HepG2 (cell line): ENCODE measurements around the gene FCHO2. TPM values are rescaled to one million over a fixed set of nuclear protein-coding genes. Genes with fewer than 3 reads are reported as not detected.
"Not testable (repeated sequence)": the region's sequence is repeated elsewhere in the genome, so short reads cannot be mapped to it uniquely, and the experiment has no call there.

ENCODE experiments used
- ATAC-seq: fragments of 200-7000 bp; cut with Tn5 transposase; 3 replicates; pipeline ENCODE4 v1.9.1; 2020; ENCODE audit warnings: mild to moderate bottlenecking, moderate library complexity
- BruUV-seq: library from RNA; stranded (reverse); fragments of 400-500 nt; replicated peaks from 2 replicates; lab custom pipeline; 2021; lab: Mats Ljungman, UMichigan
- CTCF ChIA-PET: fragments of 300-600 bp; formaldehyde crosslinking; extraction: SDS; loops from one replicate; lab custom pipeline; 2021; ENCODE audit warnings: low total read pairs, inconsistent platforms, low intra/inter-chr PET ratio; lab: Yijun Ruan, JAX
- POLR2A ChIA-PET: fragments of 350-600 bp; sonication (Branson Sonifier 250); formaldehyde crosslinking; loops from one replicate; lab custom pipeline; 2020; ENCODE audit warnings: antibody characterized with exemption, inconsistent platforms; lab: Yijun Ruan, JAX
- DNase-seq: peaks from one replicate; pipeline ENCODE4 v3.0.0-alpha.2; 2015; ENCODE audit warnings: low spot score
- FAIRE-seq: peaks from 3 replicates; lab custom pipeline; 2011; peaks lifted over from hg19 to GRCh38; lab: Jason Lieb, UNC
- H2AFZ ChIP-seq: one replicate; pipeline ENCODE4 v1.6.1; 2011; ENCODE audit warnings: low read length, inconsistent platforms
- H3K27ac ChIP-seq: fragments of 300-600 bp; 3 replicates; pipeline ENCODE4 v1.8.0; 2011; ENCODE audit warnings: mixed run types, mild to moderate bottlenecking, mixed read lengths, low read length, inconsistent platforms; ENCODE audit not compliant: insufficient read depth; ENCODE audit errors: extremely low read length
- H3K27me3 ChIP-seq, 2 experiments: fragments of 200-600 bp in 1 of 2; 2 replicates in 1 of 2; 3 replicates in 1 of 2; pipeline versions ENCODE4 v1.6.0 to v1.8.0; 2011; ENCODE audit warnings: low read length in 2 of 2, mild to moderate bottlenecking in 2 of 2, moderate library complexity in 2 of 2, inconsistent platforms in 1 of 2; ENCODE audit not compliant: insufficient read depth in 2 of 2, control insufficient read depth in 1 of 2
- H3K36me3 ChIP-seq, 2 experiments: fragments of 200-600 bp in 1 of 2; replicated peaks in 1 of 2; 2 replicates in 1 of 2; 3 replicates in 1 of 2; pipeline versions ENCODE4 v1.5.1 to v1.8.0; 2011; ENCODE audit warnings: low read length in 2 of 2, inconsistent platforms in 1 of 2; ENCODE audit not compliant: insufficient read depth in 2 of 2, control insufficient read depth in 1 of 2
- H3K4me1 ChIP-seq: 2 replicates; pipeline ENCODE4 v1.5.1; 2012; ENCODE audit warnings: low read length, inconsistent platforms; ENCODE audit not compliant: insufficient read depth
- H3K4me2 ChIP-seq: 2 replicates; pipeline ENCODE4 v1.6.0; 2011; ENCODE audit warnings: low read depth, low read length, inconsistent platforms
- H3K4me3 ChIP-seq, 3 experiments: fragments of 200-600 bp in 1 of 3; sonication (generic), shearing (Covaris generic) in 1 of 3; replicated peaks in 1 of 3; 2 replicates each; pipeline ENCODE4 v1.5.1; 2011 to 2016; ENCODE audit warnings: low read length in 3 of 3, inconsistent platforms in 2 of 3, low read depth in 2 of 3, mild to moderate bottlenecking in 2 of 3, control low read depth in 1 of 3, mixed read lengths in 1 of 3; ENCODE audit not compliant: insufficient read depth in 1 of 3
- H3K79me2 ChIP-seq: one replicate; pipeline ENCODE4 v1.6.1; 2011; ENCODE audit warnings: low read length, inconsistent platforms; ENCODE audit not compliant: insufficient read depth
- H3K9ac ChIP-seq: 2 replicates; pipeline ENCODE4 v1.6.0; 2011; ENCODE audit warnings: mild to moderate bottlenecking, low read depth, low read length, inconsistent platforms; ENCODE audit not compliant: insufficient read depth
- H3K9me3 ChIP-seq: 2 replicates; pipeline ENCODE4 v1.5.1; 2012; ENCODE audit warnings: mild to moderate bottlenecking, low read length
- H4K20me1 ChIP-seq: 2 replicates; pipeline ENCODE4 v1.6.0; 2011; ENCODE audit warnings: inconsistent platforms, mild to moderate bottlenecking, low read length, moderate library complexity; ENCODE audit not compliant: insufficient read depth
- CREM ChIP-seq, 2 experiments: sonication (generic) in 1 of 2; formaldehyde crosslinking in 1 of 2; IDR thresholded peaks; 2 replicates each; pipeline versions ENCODE4 v1.4.0 to v1.6.1; 2016 to 2020; ENCODE audit warnings: antibody characterized with exemption in 1 of 2, mild to moderate bottlenecking in 1 of 2, missing genetic modification reagents in 1 of 2
- ERF ChIP-seq: IDR thresholded peaks from 2 replicates; pipeline ENCODE4 v1.6.1; 2018; ENCODE audit warnings: missing biosample characterization, missing genetic modification reagents
- FOXP1 ChIP-seq, 2 experiments: fragments of 450-650 bp in 1 of 2; IDR thresholded peaks; 2 replicates each; pipeline ENCODE4 v1.6.1; 2017 to 2018; ENCODE audit warnings: antibody characterized with exemption in 1 of 2
- RCOR2 ChIP-seq: IDR thresholded peaks from 2 replicates; pipeline ENCODE4 v1.6.1; 2016; ENCODE audit warnings: missing biosample characterization, missing genetic modification reagents
- ZNF614 ChIP-seq: IDR thresholded peaks from 2 replicates; pipeline ENCODE4 v1.6.1; 2018; ENCODE audit warnings: missing biosample characterization, missing genetic modification reagents, inconsistent platforms, borderline replicate concordance
- WGBS: methylation state at CpG from one replicate; pipeline ENCODE4 v1.1.6; 2017; ENCODE audit warnings: low lambda C conversion rate; 5-methylcytosine and 5-hydroxymethylcytosine counted together
- in situ Hi-C: cut with HindIII; loops from 2 replicates; pipeline ENCODE4 v1.10.0; 2017; ENCODE audit warnings: low pct_unique_long_range_greater_than_20kb; ENCODE audit not compliant: extremely low pct_ligation_motif_present
- intact Hi-C: fragments of 100-400 bp; cut with micrococcal nuclease; formaldehyde crosslinking; loops from one replicate; pipeline ENCODE4 v1.10.0; 2022; ENCODE audit not compliant: unreplicated experiment
- polyA plus RNA-seq, 8 experiments: library from polyadenylated mRNA; depleted of rRNA in 3 of 8; stranded (reverse) in 7 of 8; unstranded in 1 of 8; fragments of >200 nt; fragmentation: Illumina TruSeq in 4 of 8; extraction: Trizol in 4 of 8; gene quantifications; 2 replicates each; pipeline versions ENCODE4 v1.2.1 to v1.2.3, GENCODE V29; 2011 to 2016; ENCODE audit warnings: low read depth in 4 of 8, missing spikeins in 1 of 8, mixed read lengths in 1 of 8; ENCODE audit not compliant: insufficient read depth in 1 of 8
- total RNA-seq, 5 experiments: library from RNA; depleted of rRNA; stranded (reverse); fragments of >200 nt; fragmentation: Illumina TruSeq; extraction: Trizol; gene quantifications; 2 replicates each; pipeline ENCODE4 v1.2.3, GENCODE V29; 2016; ENCODE audit warnings: low read depth in 1 of 5
- TF ChIP-seq, protein P1 (sequence below): IDR thresholded peaks from 2 replicates; pipeline ENCODE4 v1.6.1; 2016; ENCODE audit warnings: low read depth, missing genetic modification reagents, missing compliant biosample characterization
- TF ChIP-seq, protein P2 (sequence below): sonication (generic); formaldehyde crosslinking; IDR thresholded peaks from 2 replicates; pipeline ENCODE4 v1.5.1; 2020; ENCODE audit warnings: mild to moderate bottlenecking, missing genetic modification reagents, borderline replicate concordance
- TF ChIP-seq, protein P3 (sequence below): sonication (generic); formaldehyde crosslinking; IDR thresholded peaks from 2 replicates; pipeline ENCODE4 v1.5.0; 2020; ENCODE audit warnings: missing genetic modification reagents

FCHO2 gene
- total and polyA plus RNA-seq, 2 of the 13 experiments (the other 11 are each of a cell fraction or from before 2014, with no cell fraction given): 11.6 to 17.3 TPM

DNA sequence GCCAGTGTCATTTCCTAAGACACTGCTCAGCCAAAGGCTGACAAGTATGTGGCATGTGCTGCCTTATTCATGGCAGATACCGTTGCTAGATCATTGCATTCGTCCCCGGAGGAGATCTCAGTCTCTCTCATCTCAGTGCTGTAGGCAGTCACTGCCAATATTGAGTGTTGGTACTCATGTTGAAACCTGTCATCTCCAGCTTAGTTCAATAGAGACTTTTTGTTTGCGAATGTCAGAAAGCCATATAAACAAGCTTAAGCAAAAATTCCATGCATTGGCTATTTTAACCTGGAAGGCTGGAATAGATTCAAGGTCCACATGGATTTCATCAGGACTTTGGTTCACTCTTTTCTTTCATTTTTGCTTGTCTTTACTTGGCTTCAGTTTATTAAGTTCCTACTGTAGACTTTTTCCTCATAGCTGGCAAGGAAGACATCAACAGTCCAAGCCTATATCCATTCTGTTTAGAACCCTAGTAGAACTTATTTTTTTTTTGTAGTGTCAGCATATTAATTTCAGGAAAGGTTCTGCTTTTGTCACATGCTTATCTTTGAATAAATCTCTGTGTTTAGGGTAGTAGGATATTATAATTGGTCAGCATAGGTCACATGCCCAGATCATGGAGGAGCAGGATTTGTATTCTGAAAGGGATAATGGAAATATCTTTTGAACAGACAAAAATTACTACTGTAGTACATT is 66.8 kb downstream of the FCHO2 start (continued):
- TF ChIP-seq, protein P1, sequence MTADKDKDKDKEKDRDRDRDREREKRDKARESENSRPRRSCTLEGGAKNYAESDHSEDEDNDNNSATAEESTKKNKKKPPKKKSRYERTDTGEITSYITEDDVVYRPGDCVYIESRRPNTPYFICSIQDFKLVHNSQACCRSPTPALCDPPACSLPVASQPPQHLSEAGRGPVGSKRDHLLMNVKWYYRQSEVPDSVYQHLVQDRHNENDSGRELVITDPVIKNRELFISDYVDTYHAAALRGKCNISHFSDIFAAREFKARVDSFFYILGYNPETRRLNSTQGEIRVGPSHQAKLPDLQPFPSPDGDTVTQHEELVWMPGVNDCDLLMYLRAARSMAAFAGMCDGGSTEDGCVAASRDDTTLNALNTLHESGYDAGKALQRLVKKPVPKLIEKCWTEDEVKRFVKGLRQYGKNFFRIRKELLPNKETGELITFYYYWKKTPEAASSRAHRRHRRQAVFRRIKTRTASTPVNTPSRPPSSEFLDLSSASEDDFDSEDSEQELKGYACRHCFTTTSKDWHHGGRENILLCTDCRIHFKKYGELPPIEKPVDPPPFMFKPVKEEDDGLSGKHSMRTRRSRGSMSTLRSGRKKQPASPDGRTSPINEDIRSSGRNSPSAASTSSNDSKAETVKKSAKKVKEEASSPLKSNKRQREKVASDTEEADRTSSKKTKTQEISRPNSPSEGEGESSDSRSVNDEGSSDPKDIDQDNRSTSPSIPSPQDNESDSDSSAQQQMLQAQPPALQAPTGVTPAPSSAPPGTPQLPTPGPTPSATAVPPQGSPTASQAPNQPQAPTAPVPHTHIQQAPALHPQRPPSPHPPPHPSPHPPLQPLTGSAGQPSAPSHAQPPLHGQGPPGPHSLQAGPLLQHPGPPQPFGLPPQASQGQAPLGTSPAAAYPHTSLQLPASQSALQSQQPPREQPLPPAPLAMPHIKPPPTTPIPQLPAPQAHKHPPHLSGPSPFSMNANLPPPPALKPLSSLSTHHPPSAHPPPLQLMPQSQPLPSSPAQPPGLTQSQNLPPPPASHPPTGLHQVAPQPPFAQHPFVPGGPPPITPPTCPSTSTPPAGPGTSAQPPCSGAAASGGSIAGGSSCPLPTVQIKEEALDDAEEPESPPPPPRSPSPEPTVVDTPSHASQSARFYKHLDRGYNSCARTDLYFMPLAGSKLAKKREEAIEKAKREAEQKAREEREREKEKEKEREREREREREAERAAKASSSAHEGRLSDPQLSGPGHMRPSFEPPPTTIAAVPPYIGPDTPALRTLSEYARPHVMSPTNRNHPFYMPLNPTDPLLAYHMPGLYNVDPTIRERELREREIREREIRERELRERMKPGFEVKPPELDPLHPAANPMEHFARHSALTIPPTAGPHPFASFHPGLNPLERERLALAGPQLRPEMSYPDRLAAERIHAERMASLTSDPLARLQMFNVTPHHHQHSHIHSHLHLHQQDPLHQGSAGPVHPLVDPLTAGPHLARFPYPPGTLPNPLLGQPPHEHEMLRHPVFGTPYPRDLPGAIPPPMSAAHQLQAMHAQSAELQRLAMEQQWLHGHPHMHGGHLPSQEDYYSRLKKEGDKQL (CRISPR knock-in tag): peak; percentile 39; the same call in 1 of the 2 replicates
- TF ChIP-seq ERF (CRISPR knock-in tag): peak; percentile 22; the same call in 1 of the 2 replicates
- 0 out of 2 replicates have a peak, but pooled peaks have one; percentile 37 for TF ChIP-seq RCOR2 (CRISPR knock-in tag)
- TF ChIP-seq, protein P2, sequence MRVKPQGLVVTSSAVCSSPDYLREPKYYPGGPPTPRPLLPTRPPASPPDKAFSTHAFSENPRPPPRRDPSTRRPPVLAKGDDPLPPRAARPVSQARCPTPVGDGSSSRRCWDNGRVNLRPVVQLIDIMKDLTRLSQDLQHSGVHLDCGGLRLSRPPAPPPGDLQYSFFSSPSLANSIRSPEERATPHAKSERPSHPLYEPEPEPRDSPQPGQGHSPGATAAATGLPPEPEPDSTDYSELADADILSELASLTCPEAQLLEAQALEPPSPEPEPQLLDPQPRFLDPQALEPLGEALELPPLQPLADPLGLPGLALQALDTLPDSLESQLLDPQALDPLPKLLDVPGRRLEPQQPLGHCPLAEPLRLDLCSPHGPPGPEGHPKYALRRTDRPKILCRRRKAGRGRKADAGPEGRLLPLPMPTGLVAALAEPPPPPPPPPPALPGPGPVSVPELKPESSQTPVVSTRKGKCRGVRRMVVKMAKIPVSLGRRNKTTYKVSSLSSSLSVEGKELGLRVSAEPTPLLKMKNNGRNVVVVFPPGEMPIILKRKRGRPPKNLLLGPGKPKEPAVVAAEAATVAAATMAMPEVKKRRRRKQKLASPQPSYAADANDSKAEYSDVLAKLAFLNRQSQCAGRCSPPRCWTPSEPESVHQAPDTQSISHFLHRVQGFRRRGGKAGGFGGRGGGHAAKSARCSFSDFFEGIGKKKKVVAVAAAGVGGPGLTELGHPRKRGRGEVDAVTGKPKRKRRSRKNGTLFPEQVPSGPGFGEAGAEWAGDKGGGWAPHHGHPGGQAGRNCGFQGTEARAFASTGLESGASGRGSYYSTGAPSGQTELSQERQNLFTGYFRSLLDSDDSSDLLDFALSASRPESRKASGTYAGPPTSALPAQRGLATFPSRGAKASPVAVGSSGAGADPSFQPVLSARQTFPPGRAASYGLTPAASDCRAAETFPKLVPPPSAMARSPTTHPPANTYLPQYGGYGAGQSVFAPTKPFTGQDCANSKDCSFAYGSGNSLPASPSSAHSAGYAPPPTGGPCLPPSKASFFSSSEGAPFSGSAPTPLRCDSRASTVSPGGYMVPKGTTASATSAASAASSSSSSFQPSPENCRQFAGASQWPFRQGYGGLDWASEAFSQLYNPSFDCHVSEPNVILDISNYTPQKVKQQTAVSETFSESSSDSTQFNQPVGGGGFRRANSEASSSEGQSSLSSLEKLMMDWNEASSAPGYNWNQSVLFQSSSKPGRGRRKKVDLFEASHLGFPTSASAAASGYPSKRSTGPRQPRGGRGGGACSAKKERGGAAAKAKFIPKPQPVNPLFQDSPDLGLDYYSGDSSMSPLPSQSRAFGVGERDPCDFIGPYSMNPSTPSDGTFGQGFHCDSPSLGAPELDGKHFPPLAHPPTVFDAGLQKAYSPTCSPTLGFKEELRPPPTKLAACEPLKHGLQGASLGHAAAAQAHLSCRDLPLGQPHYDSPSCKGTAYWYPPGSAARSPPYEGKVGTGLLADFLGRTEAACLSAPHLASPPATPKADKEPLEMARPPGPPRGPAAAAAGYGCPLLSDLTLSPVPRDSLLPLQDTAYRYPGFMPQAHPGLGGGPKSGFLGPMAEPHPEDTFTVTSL (CRISPR knock-in tag): peak; percentile 64; the same call in 1 of the 2 replicates
- no peak for TF ChIP-seq FOXP1 (IDR thresholded peaks at IDR 0.05)
- peak; percentile 47; the same call in 1 of the 2 replicates for TF ChIP-seq FOXP1 (CRISPR knock-in tag; IDR thresholded peaks at IDR 0.05)
- TF ChIP-seq CREM (IDR thresholded peaks at IDR 0.05): 0 out of 2 replicates have a peak, but pooled peaks have one; percentile 31
- TF ChIP-seq CREM (CRISPR knock-in tag; IDR thresholded peaks at IDR 0.05): no peak
- peak; percentile 35; the same call in 1 of the 2 replicates for TF ChIP-seq ZNF614
- TF ChIP-seq, protein P3, sequence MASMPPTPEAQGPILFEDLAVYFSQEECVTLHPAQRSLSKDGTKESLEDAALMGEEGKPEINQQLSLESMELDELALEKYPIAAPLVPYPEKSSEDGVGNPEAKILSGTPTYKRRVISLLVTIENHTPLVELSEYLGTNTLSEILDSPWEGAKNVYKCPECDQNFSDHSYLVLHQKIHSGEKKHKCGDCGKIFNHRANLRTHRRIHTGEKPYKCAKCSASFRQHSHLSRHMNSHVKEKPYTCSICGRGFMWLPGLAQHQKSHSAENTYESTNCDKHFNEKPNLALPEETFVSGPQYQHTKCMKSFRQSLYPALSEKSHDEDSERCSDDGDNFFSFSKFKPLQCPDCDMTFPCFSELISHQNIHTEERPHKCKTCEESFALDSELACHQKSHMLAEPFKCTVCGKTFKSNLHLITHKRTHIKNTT (CRISPR knock-in tag): no peak
- TF ChIP-seq, all 625 proteins: peak for 79

DNA sequence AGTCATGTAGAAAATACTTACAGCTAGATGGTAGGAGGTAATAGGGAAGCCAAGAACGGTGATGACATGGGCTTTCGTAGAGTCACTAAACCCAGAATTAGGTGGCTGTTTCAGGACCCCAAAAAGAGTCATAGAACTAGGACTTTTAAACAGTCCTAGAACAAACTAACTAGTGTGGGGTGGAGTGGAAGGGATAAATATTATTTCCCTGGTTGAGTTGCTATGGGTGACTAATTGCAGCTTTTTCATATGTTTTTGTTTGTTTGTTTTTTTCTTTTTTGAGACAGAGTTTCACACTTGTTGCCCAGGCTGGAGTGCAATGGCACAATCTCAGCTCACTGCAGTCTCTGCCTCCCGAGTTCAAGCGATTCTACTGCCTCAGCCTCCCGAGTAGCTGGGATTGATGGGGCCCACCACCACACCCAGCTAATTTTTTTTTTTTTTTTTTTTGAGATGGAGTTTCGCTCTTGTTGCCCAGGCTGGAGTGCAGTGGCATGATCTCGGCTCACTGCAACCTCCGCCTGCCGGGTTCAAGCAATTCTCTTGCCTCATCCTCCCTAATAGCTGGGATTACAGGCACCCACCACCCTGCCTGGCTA is 69.2 kb downstream of the FCHO2 start:
- Histone ChIP-seq H3K4me1 (peaks cover 24% of the 10 kb centered on the region), H3K36me3 (peaks cover 2 to 12% of the 10 kb centered on the region in 2 experiments; a peak in 2 of 5 replicates)
- H3K27me3 ChIP-seq, H3K4me2 ChIP-seq, H3K9ac ChIP-seq, POLR2A ChIA-PET, DNase-seq, BruUV-seq, H3K27ac ChIP-seq, H2AFZ ChIP-seq, in situ Hi-C loops, H3K9me3 ChIP-seq, ATAC-seq, FAIRE-seq, H3K4me3 ChIP-seq, CTCF ChIA-PET, H3K79me2 ChIP-seq, H4K20me1 ChIP-seq: not testable (repeated sequence)
- WGBS: 96% methylated on average over 9 of the region's 9 CpGs
- intact Hi-C loops: loop anchor here (5.0 kb wide), 1 partner anchor 68 kb away; the partner anchor contains the start of gene FCHO2
